Activated gamma-delta T cell (primary cell): ENCODE measurements around the gene WNT4.

Source experiments
- DNase-seq: peaks from one replicate; lab custom pipeline; 2025; lab: John Stamatoyannopoulos, UW
- total RNA-seq, 2 donors: gene quantifications; one replicate each; lab custom pipeline; 2026; lab: John Stamatoyannopoulos, UW

Gene WNT4
- 0 to 0.04 reads per million in 2 donors for total RNA-seq

GRCh38 chr1:22143065-22144033, at the start of gene WNT4:
Gene WNT4, minus strand, starts transcription at chr1:22143097. Its CDS starts 175 bp downstream, at chr1:22142922.
- DNase-seq: no peak

GRCh38 chr1:22190731-22191130, 47.8 kb upstream of the WNT4 start:
- no peak for DNase-seq

- no peak for DNase-seq
These were observed 47.4 kb upstream of the WNT4 start for GRCh38 chr1:22190251-22190650.

- no peak for DNase-seq
These were observed 46.7 kb upstream of the WNT4 start for GRCh38 chr1:22189619-22190018.

DNA sequence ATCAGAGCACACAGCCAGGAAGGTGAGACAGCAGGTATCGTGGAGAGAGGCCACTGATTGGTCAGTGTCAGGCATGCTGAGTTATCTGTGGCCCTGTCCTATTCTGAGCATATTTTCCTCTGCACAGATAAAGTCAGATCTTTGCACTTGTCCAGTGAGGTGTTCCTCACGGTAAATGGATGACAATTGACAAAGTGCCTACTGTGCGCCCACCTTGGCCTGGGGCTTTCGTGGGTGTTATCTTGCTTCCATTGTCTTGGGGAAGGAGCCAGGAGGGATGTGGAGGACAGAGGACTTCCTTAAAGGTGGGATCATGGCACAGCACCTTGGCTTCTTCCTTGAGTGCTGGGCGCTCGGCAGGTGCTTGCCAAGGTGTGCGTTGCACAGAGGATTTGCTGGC, 46.0 kb upstream of the WNT4 start:
- no peak for DNase-seq

DNA sequence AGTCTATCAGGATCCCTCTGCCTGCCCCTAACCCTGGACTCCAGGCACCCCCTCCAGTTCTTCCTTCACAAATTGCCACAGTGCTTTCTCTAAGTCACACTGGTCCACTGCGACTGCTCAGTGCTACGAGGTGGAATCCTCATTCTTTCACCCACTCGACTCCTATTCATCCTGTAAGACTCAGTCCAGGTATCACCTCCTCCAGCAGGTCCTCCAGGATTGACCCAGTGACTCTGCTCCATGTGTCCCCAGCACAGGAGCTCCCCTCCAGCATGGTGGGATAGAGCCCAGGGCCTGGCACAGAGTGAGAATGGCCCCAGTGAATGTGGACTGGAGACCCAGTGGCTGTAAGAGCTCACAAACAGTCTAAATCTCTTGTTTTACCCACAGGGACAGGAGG, 45.5 kb upstream of the WNT4 start:
- DNase-seq: no peak

DNA sequence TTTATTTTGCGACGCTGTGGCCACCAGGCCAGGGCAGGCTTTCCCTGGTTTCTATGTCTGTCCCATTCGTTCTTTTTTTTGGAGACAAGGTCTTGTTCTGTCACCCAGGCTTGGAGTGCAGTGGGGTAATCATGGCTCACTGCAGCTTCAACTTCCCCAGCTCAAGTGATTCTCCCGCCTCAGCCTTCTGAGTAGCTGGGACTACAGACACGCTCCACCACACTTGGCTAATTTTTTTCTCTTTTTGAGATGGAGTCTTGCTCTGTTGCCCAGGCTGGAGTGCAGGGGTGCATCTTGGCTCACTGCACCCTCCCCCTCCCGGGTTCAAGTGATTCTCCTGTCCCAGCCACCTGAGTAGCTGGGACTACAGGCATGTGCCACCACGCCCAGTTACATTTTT, 43.4 kb upstream of the WNT4 start:
- DNase-seq: no peak

DNA sequence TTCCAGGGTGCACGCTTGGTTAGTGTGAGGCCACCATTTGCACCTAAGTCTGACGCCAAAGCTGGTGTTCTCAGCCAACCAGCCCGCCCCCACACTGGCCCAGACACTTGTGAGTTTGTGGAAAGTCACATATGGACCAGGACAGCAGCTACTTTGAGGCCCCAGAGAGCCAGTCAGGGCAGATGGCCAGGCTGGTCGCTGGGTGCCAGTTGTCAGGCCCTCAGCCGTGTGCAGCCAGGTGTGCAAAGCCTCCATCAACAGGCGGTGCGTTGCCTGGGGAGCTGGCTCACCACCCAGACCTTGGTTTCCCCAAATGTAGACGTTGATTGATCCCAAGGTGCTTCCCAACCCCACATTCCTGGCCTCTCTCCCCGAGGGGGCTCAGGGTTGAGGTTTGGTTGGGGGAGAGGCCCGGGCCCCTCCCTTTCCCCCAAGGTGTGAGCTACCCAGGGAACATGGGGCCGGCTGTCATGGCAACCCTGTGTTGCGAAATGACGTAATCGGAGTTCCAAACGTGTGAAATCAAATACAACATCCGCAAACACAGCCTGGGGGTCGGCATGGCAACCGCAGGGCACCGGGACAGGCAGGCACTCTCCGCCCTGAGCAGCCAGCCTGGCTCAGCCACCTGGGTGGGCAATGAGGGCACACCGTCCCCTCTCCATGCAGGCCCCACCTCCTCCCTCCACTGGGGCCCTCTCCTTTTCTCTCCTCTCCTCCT, 42.2 kb upstream of the WNT4 start:
- DNase-seq: no peak

- no peak for DNase-seq
These were observed 41.6 kb upstream of the WNT4 start for GRCh38 chr1:22184454-22184853.

DNA sequence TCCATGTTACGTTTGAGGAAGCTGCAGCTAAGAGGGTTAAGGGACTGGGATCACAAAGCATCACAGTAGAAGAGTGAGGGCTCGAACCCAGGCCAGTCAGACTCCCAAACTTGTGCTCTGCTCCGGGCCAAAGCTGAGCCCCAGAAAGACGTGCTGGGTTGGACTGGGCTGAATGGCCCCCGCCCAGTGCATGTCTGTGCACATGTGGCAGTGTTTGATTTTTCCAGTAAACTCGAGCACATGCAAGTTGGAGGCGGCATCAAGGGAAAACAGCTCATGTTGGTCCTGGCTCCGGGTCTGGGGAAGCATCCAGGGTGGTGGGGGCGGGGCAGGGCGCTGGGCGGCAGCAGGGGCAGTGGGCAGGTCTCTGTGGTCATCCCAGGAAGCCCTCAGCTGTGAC, 39.8 kb upstream of the WNT4 start:
- no peak for DNase-seq

DNA sequence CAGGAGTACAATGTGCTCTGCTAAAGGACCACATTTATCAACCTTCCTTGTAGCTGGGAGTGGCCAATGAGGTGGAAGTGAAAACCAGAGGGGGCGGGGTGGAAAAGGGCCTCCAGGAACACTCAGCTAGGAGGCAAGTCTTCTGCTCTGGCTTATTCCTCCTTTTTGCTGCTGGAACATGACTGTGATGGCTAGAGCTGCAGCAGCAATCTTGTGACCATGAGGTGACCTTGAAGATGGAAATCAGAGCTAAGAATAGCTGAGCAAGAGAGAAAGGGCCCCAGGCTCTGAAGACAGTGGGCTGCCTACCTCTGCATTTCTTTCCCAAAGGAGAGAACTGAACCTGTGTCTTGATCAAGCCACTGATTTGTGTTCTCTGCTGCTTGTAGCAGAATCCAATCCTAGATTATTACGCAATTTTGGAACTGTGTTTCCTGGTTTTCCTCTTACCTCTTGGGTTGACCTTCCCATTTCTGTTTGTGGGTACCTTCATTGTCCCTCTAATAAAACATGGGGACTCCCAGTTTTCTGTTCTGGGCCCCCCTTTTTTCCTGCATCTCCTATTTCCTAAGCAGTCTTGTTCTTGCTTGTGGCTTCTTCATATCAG, 36.4 kb upstream of the WNT4 start:
- DNase-seq: no peak

GRCh38 chr1:22177354-22178003, 34.6 kb upstream of the WNT4 start:
- no peak for DNase-seq

GRCh38 chr1:22176258-22176657, 33.4 kb upstream of the WNT4 start:
- no peak for DNase-seq

- no peak for DNase-seq
These were observed 31.7 kb upstream of the WNT4 start for GRCh38 chr1:22174446-22175220.

DNA sequence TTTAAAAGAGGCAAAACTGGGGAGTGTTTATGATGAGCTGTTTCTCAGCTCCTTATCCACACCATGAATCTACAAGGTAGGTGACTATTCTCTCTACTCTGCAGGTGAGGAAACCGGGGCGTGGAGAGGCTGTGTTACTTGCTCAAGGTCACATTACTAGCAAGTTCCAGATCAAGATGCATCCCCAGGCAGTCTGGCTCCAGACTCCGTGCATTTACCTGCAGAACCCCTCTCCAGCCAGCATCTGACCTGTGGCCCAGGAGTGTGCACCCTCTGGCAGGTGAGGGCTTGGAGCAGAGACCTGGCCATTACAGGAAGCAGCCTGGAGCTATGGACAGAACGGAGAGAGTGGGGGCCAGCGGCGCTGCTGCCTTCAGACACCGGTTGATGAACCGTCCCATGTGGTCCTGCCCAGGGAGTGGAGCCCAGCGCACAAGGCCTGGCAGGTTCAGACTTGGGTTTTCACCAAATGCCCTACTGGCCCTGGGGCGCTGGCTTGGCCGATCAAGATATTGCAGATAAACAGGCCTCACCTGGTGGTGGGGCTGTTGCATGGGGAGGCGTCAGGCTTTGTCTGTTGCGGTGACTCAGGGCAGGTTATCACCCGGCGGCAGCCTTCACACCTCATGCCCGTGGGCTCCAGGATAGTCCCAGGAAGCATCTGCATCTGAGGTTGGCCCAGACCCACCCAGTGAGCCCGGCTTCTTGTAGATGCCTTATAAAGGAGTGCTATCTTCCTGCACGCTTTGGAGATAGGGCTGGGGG, 29.2 kb upstream of the WNT4 start:
- no peak for DNase-seq

DNA sequence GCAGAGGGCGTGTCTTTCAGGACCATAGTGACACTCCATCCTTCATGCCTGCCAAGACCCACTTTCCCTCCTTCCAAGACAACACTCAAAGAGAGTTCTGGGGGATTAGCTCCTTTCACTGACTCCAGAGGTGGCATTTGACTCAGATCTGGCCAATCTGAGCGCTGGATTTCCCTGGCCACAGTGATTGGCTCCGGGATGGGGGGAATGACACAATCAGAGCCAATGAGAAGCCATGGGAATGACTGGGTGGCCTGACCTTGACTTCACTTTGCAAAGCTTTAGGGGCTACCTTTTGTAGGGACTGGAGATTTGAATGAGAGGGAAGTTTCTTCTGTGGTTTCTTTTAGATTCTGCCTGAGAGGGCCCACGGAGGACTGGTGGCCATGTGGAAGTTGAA, 26.9 kb upstream of the WNT4 start:
- DNase-seq: no peak

DNA sequence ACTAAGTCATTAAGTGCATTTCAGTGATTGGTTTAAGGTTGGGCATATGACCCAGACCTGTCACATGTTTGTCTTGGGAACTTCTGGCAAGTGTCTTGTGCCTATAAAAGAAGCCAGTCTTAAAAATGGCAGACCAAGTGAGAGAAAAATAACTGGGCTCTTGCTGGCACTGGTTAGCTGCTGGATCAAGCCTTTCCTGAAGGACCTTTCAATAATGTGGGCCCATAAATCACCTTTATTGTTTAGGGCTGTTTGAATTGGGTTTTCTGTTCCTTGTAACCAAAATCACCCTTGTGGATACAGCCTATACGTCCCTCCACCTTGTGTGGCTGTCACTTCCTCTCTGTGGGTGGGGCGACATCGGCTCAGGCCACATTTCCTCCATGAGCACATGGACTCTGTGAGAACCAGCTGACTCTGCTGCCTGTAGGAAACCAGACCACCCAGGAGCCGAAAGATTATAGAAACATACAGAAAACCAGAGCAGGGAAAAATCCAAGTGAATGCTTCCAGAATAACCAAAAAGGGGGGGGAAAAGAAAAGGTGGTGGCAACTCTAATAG, 25.6 kb upstream of the WNT4 start:
- DNase-seq: no peak

DNA sequence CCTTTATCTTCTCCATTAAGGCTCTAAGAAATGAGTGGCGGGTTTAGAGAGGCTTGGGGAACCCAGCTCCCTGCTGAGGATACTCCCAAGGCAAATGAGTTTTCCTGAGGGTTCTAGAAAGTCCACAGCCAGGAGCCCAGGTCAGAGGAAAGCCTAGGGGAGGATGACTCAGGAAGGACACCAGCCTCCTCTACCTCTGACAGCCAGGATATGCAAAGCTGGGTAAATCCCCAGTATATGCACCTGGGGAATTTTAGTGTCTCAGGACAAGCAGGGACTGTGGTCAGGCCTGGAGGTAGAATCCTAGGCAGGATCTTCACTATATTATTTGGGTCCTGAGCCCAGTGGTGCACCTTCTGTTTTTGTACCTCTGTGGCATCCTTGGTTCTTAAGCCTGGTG, 23.5 kb upstream of the WNT4 start:
- DNase-seq: no peak

DNA sequence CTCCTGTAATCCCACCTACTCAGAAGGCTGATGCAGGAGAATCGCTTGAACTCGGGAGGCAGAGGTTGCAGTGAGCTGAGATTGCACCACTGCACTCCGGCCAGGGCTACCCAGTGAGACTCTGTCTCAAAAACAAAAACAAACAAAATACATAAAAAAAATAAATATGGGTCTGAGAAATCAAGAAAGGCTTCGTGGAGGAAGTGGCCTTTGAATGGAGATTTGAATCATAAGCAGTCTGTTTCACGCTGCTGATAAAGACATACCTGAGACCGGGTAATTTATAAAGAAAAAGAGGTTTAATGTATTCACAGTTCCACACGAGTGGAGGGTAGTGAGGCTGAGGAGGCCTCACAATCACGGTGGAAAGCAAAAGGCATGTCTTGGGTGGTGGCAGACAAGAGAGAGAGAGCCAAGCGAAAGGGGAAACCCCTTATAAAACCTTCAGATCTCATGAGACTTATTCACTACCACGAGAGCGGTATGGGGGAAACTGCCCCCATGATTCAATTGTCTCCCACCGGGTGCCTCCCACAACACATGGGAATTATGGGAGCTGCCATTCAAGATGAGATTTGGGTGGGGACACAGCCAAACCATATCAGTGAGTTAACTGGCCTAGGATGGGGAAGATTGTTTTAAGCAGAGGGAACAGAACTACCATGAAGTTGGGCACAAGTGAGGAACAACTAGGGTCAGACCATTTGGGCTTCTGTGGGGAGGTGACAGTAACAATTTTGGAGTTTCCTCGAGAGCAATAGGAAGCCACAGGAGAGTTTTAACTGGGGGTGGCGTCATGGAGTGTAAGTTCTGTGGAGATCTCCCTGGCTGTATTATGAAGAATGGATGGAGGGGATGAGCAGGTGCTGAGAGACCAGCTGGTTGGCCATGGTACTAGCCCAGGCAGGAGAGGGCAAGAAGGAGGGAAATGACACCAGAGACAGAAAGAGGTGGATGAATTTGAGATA, 22.2 kb upstream of the WNT4 start:
- no peak for DNase-seq
